HepG2 (cell line): ENCODE results near the gene COMP. TPM values are rescaled to one million over a fixed set of nuclear protein-coding genes. Genes with fewer than 3 reads are reported as not detected.

Experiments
- CBX5 ChIP-seq: sonication (generic); formaldehyde crosslinking; IDR thresholded peaks from 2 replicates; pipeline ENCODE4 v1.4.0; 2020; ENCODE audit warnings: missing genetic modification reagents, borderline replicate concordance
- FOXP1 ChIP-seq, 2 experiments: fragments of 450-650 bp in 1 of 2; IDR thresholded peaks; 2 replicates each; pipeline ENCODE4 v1.6.1; 2017 to 2018; ENCODE audit warnings: antibody characterized with exemption in 1 of 2
- HNRNPH1 ChIP-seq: fragments of 200-400 bp; formaldehyde crosslinking; optimal IDR thresholded peaks from 2 replicates; pipeline ENCODE3; 2017; ENCODE audit warnings: mild to moderate bottlenecking, low read depth, low read length
- JUNB ChIP-seq: sonication (generic); formaldehyde crosslinking; IDR thresholded peaks from 2 replicates; pipeline ENCODE4 v1.8.0; 2022; ENCODE audit warnings: missing genetic modification reagents, mild to moderate bottlenecking, borderline replicate concordance
- KDM2A ChIP-seq: sonication (generic); formaldehyde crosslinking; IDR thresholded peaks from 2 replicates; pipeline ENCODE4 v1.4.0; 2020; ENCODE audit warnings: low read depth, missing genetic modification reagents, borderline replicate concordance
- MYC ChIP-seq: sonication (generic); formaldehyde crosslinking; IDR thresholded peaks from 2 replicates; pipeline ENCODE4 v1.9.0; 2021; ENCODE audit warnings: missing genetic modification reagents, borderline replicate concordance
- NR0B2 ChIP-seq: sonication (generic); formaldehyde crosslinking; IDR thresholded peaks from 2 replicates; pipeline ENCODE4 v1.4.0; 2020; ENCODE audit warnings: mild to moderate bottlenecking, missing genetic modification reagents
- SNAPC2 ChIP-seq: sonication (generic); formaldehyde crosslinking; IDR thresholded peaks from 2 replicates; pipeline ENCODE4 v1.8.1; 2022; ENCODE audit warnings: mild to moderate bottlenecking, missing genetic modification reagents
- SOX5 ChIP-seq: IDR thresholded peaks from 2 replicates; pipeline ENCODE4 v1.6.1; 2016; ENCODE audit warnings: borderline replicate concordance
- ZBTB14 ChIP-seq: sonication (generic); formaldehyde crosslinking; IDR thresholded peaks from 2 replicates; pipeline ENCODE4 v1.4.0; 2020; ENCODE audit warnings: missing genetic modification reagents
- ZFP36L2 ChIP-seq: sonication (generic); formaldehyde crosslinking; IDR thresholded peaks from 2 replicates; pipeline ENCODE4 v1.4.0; 2020; ENCODE audit warnings: missing genetic modification reagents
- ZNF484 ChIP-seq: sonication (generic); formaldehyde crosslinking; IDR thresholded peaks from 2 replicates; pipeline ENCODE4 v1.5.1; 2020; ENCODE audit warnings: mild to moderate bottlenecking, low read depth, missing genetic modification reagents, borderline replicate concordance
- ZNF709 ChIP-seq: sonication (generic); formaldehyde crosslinking; IDR thresholded peaks from 2 replicates; pipeline ENCODE4 v1.5.0; 2020; ENCODE audit warnings: mild to moderate bottlenecking, missing genetic modification reagents
- ZNF747 ChIP-seq: sonication (generic); formaldehyde crosslinking; IDR thresholded peaks from 2 replicates; pipeline ENCODE4 v1.8.1; 2023; ENCODE audit warnings: missing genetic modification reagents, mild to moderate bottlenecking, borderline replicate concordance
- ZNF749 ChIP-seq: sonication (generic); formaldehyde crosslinking; IDR thresholded peaks from 2 replicates; pipeline ENCODE4 v1.8.0; 2022; ENCODE audit warnings: mild to moderate bottlenecking, missing genetic modification reagents, moderate library complexity, borderline replicate concordance
- polyA plus RNA-seq, 8 experiments: library from polyadenylated mRNA; depleted of rRNA in 3 of 8; stranded (reverse) in 7 of 8; unstranded in 1 of 8; fragments of >200 nt; fragmentation: Illumina TruSeq in 4 of 8; extraction: Trizol in 4 of 8; gene quantifications; 2 replicates each; pipeline versions ENCODE4 v1.2.1 to v1.2.3, GENCODE V29; 2011 to 2016; ENCODE audit warnings: low read depth in 4 of 8, missing spikeins in 1 of 8, mixed read lengths in 1 of 8; ENCODE audit not compliant: insufficient read depth in 1 of 8
- total RNA-seq, 5 experiments: library from RNA; depleted of rRNA; stranded (reverse); fragments of >200 nt; fragmentation: Illumina TruSeq; extraction: Trizol; gene quantifications; 2 replicates each; pipeline ENCODE4 v1.2.3, GENCODE V29; 2016; ENCODE audit warnings: low read depth in 1 of 5
- TF ChIP-seq, protein P1 (sequence below): sonication (generic); formaldehyde crosslinking; IDR thresholded peaks from 2 replicates; pipeline ENCODE4 v1.8.0; 2022; ENCODE audit warnings: mild to moderate bottlenecking, missing genetic modification reagents; ENCODE audit not compliant: insufficient replicate concordance
- TF ChIP-seq, protein P2 (sequence below): sonication (generic); formaldehyde crosslinking; IDR thresholded peaks from 2 replicates; pipeline ENCODE4 v1.4.0; 2020; ENCODE audit warnings: missing genetic modification reagents, mild to moderate bottlenecking, borderline replicate concordance
- TF ChIP-seq, protein P3 (sequence below): sonication (generic); formaldehyde crosslinking; IDR thresholded peaks from 2 replicates; pipeline ENCODE4 v1.4.0; 2020; ENCODE audit warnings: mild to moderate bottlenecking, missing genetic modification reagents, borderline replicate concordance
- TF ChIP-seq, protein P4 (sequence below): IDR thresholded peaks from 2 replicates; pipeline ENCODE4 v1.6.1; 2016; ENCODE audit warnings: missing biosample characterization, missing genetic modification reagents, low read depth

COMP gene
- total and polyA plus RNA-seq, 2 of the 13 experiments (the other 11 are each of a cell fraction or from before 2014, with no cell fraction given): 0.04 to 0.13 TPM

DNA sequence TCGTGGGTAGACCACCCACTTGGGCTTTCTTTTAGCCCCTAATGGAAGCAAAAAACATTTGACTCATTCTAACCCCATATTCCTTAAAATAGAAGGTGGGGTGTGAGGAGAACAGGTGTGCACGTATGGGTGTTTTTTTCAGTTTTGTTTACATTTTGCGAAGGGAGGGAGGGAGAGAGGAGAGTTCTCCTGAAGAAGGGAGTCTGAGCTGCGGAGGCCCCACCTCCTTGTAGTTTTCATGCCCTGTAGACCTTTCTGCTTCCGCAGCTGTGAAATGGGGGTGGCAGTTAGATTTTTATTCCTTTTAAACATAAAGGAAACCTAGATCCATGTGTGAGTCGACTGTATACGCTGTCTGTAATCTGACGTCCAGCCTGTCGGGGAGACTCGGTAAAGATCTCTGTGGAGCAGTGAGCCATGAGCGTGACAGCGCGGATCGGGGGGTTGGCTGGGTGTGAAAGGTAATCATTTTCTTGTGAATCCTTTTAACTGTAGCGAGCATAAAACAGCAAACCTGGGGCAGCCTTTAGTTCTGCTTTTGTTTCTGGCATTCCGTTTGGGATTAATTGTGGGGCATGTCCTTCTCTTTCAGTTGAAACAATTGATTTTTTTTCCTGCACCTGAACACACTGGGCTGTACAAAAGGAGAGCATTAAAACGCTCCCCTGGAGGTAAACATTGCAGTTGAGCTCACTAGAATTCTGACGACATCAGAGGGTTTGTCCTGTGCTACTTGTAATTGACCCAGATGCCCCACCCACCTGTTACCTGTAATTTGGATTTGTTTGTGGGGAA is 42.9 kb upstream of the COMP start (continued):
- TF ChIP-seq, protein P1, sequence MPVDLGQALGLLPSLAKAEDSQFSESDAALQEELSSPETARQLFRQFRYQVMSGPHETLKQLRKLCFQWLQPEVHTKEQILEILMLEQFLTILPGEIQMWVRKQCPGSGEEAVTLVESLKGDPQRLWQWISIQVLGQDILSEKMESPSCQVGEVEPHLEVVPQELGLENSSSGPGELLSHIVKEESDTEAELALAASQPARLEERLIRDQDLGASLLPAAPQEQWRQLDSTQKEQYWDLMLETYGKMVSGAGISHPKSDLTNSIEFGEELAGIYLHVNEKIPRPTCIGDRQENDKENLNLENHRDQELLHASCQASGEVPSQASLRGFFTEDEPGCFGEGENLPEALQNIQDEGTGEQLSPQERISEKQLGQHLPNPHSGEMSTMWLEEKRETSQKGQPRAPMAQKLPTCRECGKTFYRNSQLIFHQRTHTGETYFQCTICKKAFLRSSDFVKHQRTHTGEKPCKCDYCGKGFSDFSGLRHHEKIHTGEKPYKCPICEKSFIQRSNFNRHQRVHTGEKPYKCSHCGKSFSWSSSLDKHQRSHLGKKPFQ (CRISPR knock-in tag): no peak
- no peak for TF ChIP-seq SNAPC2
- no peak for TF ChIP-seq ZNF749 (CRISPR knock-in tag)
- TF ChIP-seq FOXP1 (IDR thresholded peaks at IDR 0.05): no peak
- no peak for TF ChIP-seq FOXP1 (CRISPR knock-in tag; IDR thresholded peaks at IDR 0.05)
- TF ChIP-seq HNRNPH1: no peak
- TF ChIP-seq JUNB (CRISPR knock-in tag): 0 out of 2 replicates have a peak, but pooled peaks have one; percentile 32
- TF ChIP-seq ZFP36L2: no peak
- no peak for TF ChIP-seq KDM2A (CRISPR knock-in tag)
- no peak for TF ChIP-seq ZNF484 (CRISPR knock-in tag)
- no peak for TF ChIP-seq ZNF747 (CRISPR knock-in tag)
- TF ChIP-seq, protein P2, sequence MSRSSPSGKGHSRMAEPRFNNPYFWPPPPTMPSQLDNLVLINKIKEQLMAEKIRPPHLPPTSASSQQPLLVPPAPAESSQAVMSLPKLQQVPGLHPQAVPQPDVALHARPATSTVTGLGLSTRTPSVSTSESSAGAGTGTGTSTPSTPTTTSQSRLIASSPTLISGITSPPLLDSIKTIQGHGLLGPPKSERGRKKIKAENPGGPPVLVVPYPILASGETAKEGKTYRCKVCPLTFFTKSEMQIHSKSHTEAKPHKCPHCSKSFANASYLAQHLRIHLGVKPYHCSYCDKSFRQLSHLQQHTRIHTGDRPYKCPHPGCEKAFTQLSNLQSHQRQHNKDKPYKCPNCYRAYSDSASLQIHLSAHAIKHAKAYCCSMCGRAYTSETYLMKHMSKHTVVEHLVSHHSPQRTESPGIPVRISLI: 0 out of 2 replicates have a peak, but pooled peaks have one; percentile 21
- TF ChIP-seq SOX5: peak; percentile 76; the same call in 1 of the 2 replicates
- no peak for TF ChIP-seq ZBTB14
- TF ChIP-seq CBX5 (CRISPR knock-in tag): no peak
- TF ChIP-seq, protein P3, sequence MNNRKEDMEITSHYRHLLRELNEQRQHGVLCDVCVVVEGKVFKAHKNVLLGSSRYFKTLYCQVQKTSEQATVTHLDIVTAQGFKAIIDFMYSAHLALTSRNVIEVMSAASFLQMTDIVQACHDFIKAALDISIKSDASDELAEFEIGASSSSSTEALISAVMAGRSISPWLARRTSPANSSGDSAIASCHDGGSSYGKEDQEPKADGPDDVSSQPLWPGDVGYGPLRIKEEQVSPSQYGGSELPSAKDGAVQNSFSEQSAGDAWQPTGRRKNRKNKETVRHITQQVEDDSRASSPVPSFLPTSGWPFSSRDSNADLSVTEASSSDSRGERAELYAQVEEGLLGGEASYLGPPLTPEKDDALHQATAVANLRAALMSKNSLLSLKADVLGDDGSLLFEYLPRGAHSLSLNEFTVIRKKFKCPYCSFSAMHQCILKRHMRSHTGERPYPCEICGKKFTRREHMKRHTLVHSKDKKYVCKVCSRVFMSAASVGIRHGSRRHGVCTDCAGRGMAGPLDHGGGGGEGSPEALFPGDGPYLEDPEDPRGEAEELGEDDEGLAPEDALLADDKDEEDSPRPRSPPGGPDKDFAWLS: no peak
- TF ChIP-seq MYC (CRISPR knock-in tag): no peak
- TF ChIP-seq NR0B2 (CRISPR knock-in tag): no peak
- TF ChIP-seq, protein P4, sequence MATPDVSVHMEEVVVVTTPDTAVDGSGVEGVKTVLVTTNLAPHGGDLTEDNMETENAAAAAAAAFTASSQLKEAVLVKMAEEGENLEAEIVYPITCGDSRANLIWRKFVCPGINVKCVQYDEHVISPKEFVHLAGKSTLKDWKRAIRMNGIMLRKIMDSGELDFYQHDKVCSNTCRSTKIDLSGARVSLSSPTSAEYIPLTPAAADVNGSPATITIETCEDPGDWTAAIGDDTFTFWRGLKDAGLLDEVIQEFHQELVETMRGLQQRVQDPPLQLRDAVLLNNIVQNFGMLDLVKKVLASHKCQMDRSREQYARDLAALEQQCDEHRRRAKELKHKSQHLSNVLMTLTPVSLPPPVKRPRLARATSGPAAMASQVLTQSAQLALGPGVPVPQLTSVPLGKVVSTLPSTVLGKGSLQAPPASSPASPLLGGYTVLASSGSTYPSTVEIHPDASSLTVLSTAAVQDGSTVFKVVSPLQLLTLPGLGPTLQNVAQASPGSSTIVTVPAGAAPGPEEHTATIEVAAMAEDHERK: no peak
- TF ChIP-seq ZNF709 (CRISPR knock-in tag): no peak
